RWPE2 (cell line): ENCODE results near the gene SLC9A2.

Experiments
- ATAC-seq: fragments of 200-7000 bp; cut with Tn5 transposase; 3 replicates; pipeline ENCODE4 v1.9.1; 2021; ENCODE audit warnings: low read depth
- DNase-seq: peaks from one replicate; pipeline ENCODE4 v3.0.0-alpha.2; 2020; ENCODE audit warnings: low spot score
- H3K27ac ChIP-seq: fragments of 450-650 bp; 2 replicates; pipeline ENCODE4 v1.5.1; 2017; ENCODE audit warnings: mild to moderate bottlenecking; ENCODE audit not compliant: poor library complexity, severe bottlenecking
- H3K27me3 ChIP-seq: fragments of 250-450 bp; sonication (Bioruptor Pico); 2 replicates; pipeline ENCODE4 v1.5.1; 2021; ENCODE audit warnings: mild to moderate bottlenecking, moderate library complexity; ENCODE audit not compliant: insufficient read depth, poor library complexity, severe bottlenecking
- H3K36me3 ChIP-seq: fragments of 250-450 bp; sonication (Bioruptor Pico); 2 replicates; pipeline ENCODE4 v1.5.1; 2020; ENCODE audit warnings: low read depth, mild to moderate bottlenecking, moderate library complexity
- H3K4me1 ChIP-seq: fragments of 250-450 bp; sonication (Bioruptor Pico); 2 replicates; pipeline ENCODE4 v1.5.1; 2021; ENCODE audit warnings: mild to moderate bottlenecking, moderate library complexity; ENCODE audit not compliant: insufficient read depth, poor library complexity, severe bottlenecking
- H3K4me3 ChIP-seq: fragments of 250-450 bp; sonication (Bioruptor Pico); 2 replicates; pipeline ENCODE4 v1.5.1; 2021; ENCODE audit warnings: mild to moderate bottlenecking, moderate library complexity; ENCODE audit not compliant: severe bottlenecking
- H3K9me3 ChIP-seq: fragments of 250-450 bp; sonication (Bioruptor Pico); 2 replicates; pipeline ENCODE4 v1.5.1; 2021; ENCODE audit warnings: mild to moderate bottlenecking, moderate library complexity; ENCODE audit not compliant: severe bottlenecking
- TF ChIP-seq, protein P1 (sequence below): fragments of 450-650 bp; IDR thresholded peaks from one replicate; pipeline ENCODE4 v1.5.1; 2017; ENCODE audit warnings: mild to moderate bottlenecking, moderate library complexity; ENCODE audit not compliant: poor library complexity, severe bottlenecking

The SLC9A2 gene

DNA sequence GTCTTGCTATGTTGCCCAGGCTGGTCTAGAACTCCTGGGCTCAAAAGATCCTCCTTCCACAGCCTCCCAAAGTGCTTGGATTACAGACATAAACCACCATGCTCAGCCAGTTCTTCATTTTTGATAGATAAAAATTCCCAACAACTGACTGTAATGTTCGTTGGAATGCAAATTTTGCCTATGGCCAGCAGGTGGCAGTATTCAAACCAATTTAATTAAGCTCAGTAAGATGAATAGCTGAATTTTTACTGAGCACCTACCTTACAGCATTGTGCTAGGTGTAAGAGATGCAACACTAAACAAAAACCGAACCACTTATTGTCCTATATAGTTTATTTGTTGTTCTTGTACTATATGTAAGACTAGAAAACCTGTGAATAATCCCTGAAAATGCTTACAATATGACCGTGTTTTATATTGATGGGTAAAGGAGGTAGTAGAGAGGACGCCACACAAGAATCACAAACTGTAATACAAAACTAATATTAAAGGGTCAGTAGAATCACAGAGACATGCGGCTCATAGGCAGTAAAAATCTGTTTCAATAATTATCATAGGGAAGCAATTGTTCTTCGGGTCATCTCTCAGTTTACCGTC lies 134.3 kb downstream of the SLC9A2 start:
- Histone ChIP-seq H3K27ac (no peak overlapping the region), H3K4me1 (no peaks in the 10 kb centered on the region), H3K4me3 (no peak overlapping the region), H3K27me3 (no peaks in the 10 kb centered on the region), H3K36me3 (no peaks in the 10 kb centered on the region), H3K9me3 (no peaks in the 10 kb centered on the region)
- ATAC-seq, result no peak
- DNase-seq, result no peak
- TF ChIP-seq, protein P1, sequence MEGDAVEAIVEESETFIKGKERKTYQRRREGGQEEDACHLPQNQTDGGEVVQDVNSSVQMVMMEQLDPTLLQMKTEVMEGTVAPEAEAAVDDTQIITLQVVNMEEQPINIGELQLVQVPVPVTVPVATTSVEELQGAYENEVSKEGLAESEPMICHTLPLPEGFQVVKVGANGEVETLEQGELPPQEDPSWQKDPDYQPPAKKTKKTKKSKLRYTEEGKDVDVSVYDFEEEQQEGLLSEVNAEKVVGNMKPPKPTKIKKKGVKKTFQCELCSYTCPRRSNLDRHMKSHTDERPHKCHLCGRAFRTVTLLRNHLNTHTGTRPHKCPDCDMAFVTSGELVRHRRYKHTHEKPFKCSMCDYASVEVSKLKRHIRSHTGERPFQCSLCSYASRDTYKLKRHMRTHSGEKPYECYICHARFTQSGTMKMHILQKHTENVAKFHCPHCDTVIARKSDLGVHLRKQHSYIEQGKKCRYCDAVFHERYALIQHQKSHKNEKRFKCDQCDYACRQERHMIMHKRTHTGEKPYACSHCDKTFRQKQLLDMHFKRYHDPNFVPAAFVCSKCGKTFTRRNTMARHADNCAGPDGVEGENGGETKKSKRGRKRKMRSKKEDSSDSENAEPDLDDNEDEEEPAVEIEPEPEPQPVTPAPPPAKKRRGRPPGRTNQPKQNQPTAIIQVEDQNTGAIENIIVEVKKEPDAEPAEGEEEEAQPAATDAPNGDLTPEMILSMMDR, result peak; percentile 89

DNA sequence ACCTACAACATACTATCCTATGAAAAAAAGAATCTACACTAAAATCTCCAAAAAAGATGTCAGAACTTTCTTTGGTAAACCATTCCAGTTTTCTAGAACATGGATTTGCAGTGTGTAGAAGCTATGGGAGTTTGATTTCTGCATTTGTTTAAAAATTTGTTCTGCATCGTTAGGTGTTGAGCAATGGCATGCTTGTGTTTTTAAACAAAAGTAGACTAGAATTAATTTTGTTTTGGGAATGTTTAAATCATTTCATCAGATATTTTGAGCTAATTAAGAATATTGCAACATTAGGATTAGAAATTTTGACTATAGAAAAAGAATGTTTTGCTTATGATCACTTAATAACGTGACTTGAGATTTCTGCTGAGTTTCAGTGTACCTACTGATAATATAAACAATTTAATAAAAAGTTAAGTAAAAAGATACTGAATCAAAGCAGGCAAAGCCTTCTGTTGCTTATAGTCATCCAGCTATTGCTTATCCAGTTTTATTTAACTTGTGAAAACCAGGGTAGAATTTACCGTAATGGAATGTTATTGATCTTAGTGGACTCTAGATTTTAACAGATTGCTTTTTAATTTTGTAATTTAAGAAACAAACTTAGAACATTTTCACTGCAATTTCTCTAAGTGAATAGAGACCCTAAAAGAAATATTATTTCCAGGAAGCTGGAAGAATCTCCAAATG lies 135.2 kb downstream of the SLC9A2 start:
- Histone ChIP-seq H3K4me1 (no peaks in the 10 kb centered on the region), H3K36me3 (no peaks in the 10 kb centered on the region), H3K4me3 (no peak overlapping the region), H3K9me3 (no peaks in the 10 kb centered on the region), H3K27me3 (no peaks in the 10 kb centered on the region), H3K27ac (no peak overlapping the region)
- DNase-seq, result no peak
- TF ChIP-seq, protein P1, result no peak
- no peak for ATAC-seq

DNA sequence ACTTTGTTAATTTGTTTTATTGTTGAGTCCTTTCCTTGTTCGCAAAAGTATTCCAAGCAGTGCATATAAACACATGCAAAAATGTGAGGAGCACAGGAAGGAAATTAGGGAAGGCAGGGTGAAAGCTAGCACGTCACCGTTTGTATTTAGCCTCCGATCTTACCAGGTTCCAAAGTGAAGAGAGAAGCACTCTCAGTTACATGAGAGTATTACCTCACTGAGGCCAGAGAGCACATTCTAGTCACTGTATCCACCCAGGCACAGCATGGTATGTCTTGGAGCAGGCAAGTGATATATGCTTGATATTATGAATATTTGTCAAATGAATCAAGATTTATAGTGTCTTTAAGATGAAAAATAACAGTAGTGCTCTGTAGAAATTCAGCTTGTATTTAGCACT lies 135.9 kb downstream of the SLC9A2 start:
- Histone ChIP-seq H3K4me3 (no peak overlapping the region), H3K9me3 (no peaks in the 10 kb centered on the region), H3K27ac (no peak overlapping the region), H3K36me3 (no peaks in the 10 kb centered on the region), H3K27me3 (no peaks in the 10 kb centered on the region), H3K4me1 (no peaks in the 10 kb centered on the region)
- TF ChIP-seq, protein P1, result no peak
- ATAC-seq (no peak), DNase-seq (no peak)

DNA sequence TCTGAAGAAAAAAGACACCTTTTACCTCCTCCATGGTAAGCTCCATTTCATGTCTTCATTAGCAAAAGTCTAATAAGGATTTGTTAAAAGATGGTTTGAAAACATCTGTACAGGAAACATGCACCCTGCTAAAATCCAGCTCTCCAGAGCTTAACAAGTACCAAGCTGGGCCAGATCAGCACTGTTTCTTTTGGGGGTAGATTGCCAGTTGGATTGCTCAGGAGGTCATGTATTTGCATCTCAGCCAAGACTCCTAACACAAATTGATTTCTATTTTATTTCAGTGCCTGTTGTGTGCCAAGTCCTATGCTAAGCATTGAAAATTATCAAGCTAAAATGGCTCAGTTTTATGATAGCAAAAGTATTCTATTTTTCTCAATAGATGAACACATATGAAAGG lies 139.1 kb downstream of the SLC9A2 start:
- no peaks in the 10 kb centered on the region for H3K4me1 ChIP-seq
- ATAC-seq (no peak), DNase-seq (no peak)
- no peaks in the 10 kb centered on the region for H3K36me3 ChIP-seq
- no peak overlapping the region for H3K27ac ChIP-seq
- no peaks in the 10 kb centered on the region for H3K9me3 ChIP-seq
- H3K27me3 ChIP-seq, result no peaks in the 10 kb centered on the region
- TF ChIP-seq, protein P1, result no peak
- no peak overlapping the region for H3K4me3 ChIP-seq
